Erythroblast (primary cell): ENCODE results near the gene KRT73.

Experiments used
- GATA1 ChIP-seq: IDR thresholded peaks from 2 replicates; pipeline ENCODE4 v1.6.1; 2011; ENCODE audit warnings: low read depth, mild to moderate bottlenecking, control low read depth, low read length, moderate library complexity
- POLR2A ChIP-seq: IDR thresholded peaks from 2 replicates; pipeline ENCODE4 v1.6.1; 2011; ENCODE audit warnings: mild to moderate bottlenecking, low read length

- TF ChIP-seq POLR2A (no peak), GATA1 (no peak)
Observed at GRCh38 chr12:52631264-52631663, 12.9 kb upstream of the KRT73 start.
